Thoracic aorta (tissue), 2 donors: Measurements from ENCODE around the gene ATP1A2. TPM values are rescaled to one million over a fixed set of nuclear protein-coding genes. Genes with fewer than 3 reads are reported as not detected.
A peak's percentile ranks its signal among the peaks of the same experiment; 100 is the strongest.

Experiments
- ATAC-seq: fragments of 150-250 bp; one replicate; pipeline ENCODE4 v1.8.0; 2017; ENCODE audit warnings: low read depth; ENCODE audit not compliant: insufficient number of reproducible peaks, low FRiP score
- DNase-seq: peaks from one replicate; pipeline ENCODE4 v3.0.0-alpha.2; 2020; ENCODE audit warnings: low spot score
- H3K27ac ChIP-seq, 2 donors: fragments of 200-600 bp; sonication (generic); 1 replicate in 1 of 2; 2 replicates in 1 of 2; pipeline ENCODE4 v1.5.1; 2016; ENCODE audit warnings: mild to moderate bottlenecking in 2 of 2, moderate library complexity in 2 of 2
- H3K27me3 ChIP-seq: fragments of 200-600 bp; sonication (generic); replicated peaks from 2 replicates; pipeline ENCODE4 v1.6.0; 2016; ENCODE audit warnings: mild to moderate bottlenecking; ENCODE audit not compliant: insufficient read depth
- H3K36me3 ChIP-seq: fragments of 200-600 bp; sonication (generic); one replicate; pipeline ENCODE4 v1.5.1; 2016
- H3K4me1 ChIP-seq, 2 donors: fragments of 200-600 bp; sonication (generic); 1 replicate in 1 of 2; 2 replicates in 1 of 2; pipeline versions ENCODE4 v1.5.1 to v1.6.0; 2016; ENCODE audit warnings: low read depth in 2 of 2, mild to moderate bottlenecking in 1 of 2; ENCODE audit not compliant: control insufficient read depth in 1 of 2
- H3K4me3 ChIP-seq: fragments of 200-600 bp; sonication (generic); 2 replicates; pipeline ENCODE4 v1.5.1; 2016; ENCODE audit warnings: mild to moderate bottlenecking
- H3K9me3 ChIP-seq: fragments of 200-600 bp; sonication (generic); 2 replicates; pipeline ENCODE4 v1.5.1; 2016
- CTCF ChIP-seq: fragments of 200-600 bp; sonication (generic); IDR thresholded peaks from one replicate; pipeline ENCODE4 v1.5.1; 2019; ENCODE audit warnings: antibody characterized with exemption
- total RNA-seq, 2 donors: library from RNA; depleted of rRNA; stranded (reverse); fragments of >200 nt; gene quantifications; one replicate each; pipeline versions ENCODE4 v1.1.0 to v1.2.3, GENCODE V29; 2016

ATP1A2 gene
- total RNA-seq, 2 donors from 2014 or later, result 86.0 to 146 TPM

DNA sequence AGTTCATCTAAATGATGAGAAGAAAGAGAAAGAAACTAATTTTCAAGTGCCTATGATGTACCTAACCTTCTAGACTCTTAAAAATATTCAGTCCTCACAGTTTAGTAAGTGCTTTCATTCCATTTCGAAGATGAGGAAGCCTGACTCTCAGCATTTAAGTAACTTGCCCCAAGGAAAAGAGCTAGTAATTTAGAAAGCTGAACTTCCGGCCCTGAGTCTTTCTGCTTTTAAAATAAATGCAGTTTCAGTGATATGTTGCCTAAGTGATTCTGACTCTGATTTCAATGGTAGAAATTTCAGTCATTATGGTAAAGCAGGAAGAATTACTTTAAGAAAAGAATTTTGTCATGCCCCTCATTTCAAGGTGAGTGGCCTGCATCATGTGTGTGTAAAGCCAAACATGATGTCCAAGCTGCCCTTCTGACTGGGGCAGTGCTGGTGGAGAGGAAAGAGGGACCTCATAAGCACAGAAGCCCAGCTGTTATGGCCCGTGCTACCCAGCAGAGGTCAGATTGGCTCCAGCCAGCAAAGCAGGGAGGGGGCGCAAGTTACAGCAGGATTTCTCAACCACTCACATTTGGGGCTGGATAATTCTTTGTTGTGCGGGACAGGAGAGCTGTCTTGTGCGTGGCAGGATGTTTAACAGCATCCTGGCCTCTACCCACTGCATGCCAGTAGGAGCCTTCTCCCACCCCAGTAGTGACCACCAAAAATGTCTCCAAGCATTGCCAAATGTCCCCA is 46.6 kb downstream of the ATP1A2 start:
- Histone ChIP-seq H3K27me3 (no peaks in the 10 kb centered on the region), H3K4me3 (no peak overlapping the region), H3K27ac (no peak overlapping the region), H3K9me3 (no peaks in the 10 kb centered on the region), H3K36me3 (no peaks in the 10 kb centered on the region), H3K4me1 (peaks cover 3 to 29% of the 10 kb centered on the region in 2 donors)
- ATAC-seq (no peak), DNase-seq (no peak)
- peak; percentile 33 for TF ChIP-seq CTCF

- H3K27me3 ChIP-seq, result no peaks in the 10 kb centered on the region
- DNase-seq, result no peak
- no peaks in the 10 kb centered on the region for H3K9me3 ChIP-seq
- ATAC-seq, result no peak
- TF ChIP-seq CTCF, result no peak
- peaks cover 2 to 21% of the 10 kb centered on the region in 2 donors for H3K4me1 ChIP-seq
- H3K27ac ChIP-seq, result no peak overlapping the region
- no peaks in the 10 kb centered on the region for H3K36me3 ChIP-seq
- no peak overlapping the region for H3K4me3 ChIP-seq
These were observed 47.4 kb downstream of the ATP1A2 start for GRCh38 chr1:160162931-160163330.

DNA sequence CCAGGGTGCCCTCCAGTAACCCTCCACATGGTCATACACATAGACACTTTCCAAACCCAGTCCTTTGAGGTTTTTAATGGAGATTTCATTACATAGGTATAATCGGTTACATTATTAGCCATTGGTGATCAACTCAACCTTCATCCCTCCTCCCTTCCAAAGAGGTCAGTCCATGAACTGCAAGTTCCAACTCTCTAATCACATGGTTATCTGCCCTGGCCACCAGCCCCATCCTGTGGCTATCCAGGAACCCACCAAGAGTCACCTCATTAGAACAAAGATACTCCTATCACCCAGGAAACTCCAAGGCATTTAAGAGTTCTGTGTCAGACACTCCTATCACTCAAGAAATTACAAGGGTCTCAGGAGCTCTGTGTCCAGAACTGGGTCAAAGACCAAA is 48.1 kb downstream of the ATP1A2 start:
- DNase-seq (no peak), ATAC-seq (no peak)
- Histone ChIP-seq H3K9me3 (no peaks in the 10 kb centered on the region), H3K4me1 (peaks cover 0 to 15% of the 10 kb centered on the region in 2 donors), H3K27ac (no peak overlapping the region), H3K36me3 (no peaks in the 10 kb centered on the region), H3K27me3 (no peaks in the 10 kb centered on the region), H3K4me3 (no peak overlapping the region)
- no peak for TF ChIP-seq CTCF

- Histone ChIP-seq H3K4me1 (peaks cover 0 to 15% of the 10 kb centered on the region in 2 donors), H3K27me3 (no peaks in the 10 kb centered on the region), H3K4me3 (no peak overlapping the region), H3K27ac (no peak overlapping the region), H3K9me3 (no peaks in the 10 kb centered on the region), H3K36me3 (no peaks in the 10 kb centered on the region)
- no peak for TF ChIP-seq CTCF
- no peak for DNase-seq
- no peak for ATAC-seq
These were observed 48.6 kb downstream of the ATP1A2 start for GRCh38 chr1:160164121-160164520.

DNA sequence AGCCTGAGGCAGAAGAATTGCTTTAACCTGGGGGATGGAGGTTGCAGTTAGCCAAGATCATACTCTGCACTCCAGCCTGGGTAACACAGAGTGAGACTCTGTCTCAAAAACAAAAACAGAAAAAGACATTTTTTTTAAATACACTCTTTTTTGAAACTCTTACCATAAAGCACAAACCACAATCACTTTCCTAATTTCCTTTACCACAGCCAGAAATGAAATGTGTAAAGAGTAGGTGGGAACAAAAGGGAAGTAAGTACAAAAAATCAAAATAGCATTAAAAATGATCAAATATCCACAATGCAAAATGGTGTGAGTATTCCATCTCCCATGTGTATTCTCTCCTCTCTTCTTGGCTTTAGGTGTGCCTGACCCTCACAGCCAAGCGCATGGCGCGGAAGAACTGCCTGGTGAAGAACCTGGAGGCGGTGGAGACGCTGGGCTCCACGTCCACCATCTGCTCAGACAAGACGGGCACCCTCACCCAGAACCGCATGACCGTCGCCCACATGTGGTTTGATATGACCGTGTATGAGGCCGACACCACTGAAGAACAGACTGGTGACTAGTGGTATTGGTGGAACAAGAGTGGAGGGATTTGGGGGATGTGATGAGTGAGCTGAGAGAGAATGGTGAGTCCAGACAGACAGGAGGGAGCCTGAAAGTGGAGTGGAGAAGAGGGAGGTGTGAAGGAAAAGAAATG is 50.8 kb downstream of the ATP1A2 start:
- DNase-seq (no peak), ATAC-seq (no peak)
- no peak for TF ChIP-seq CTCF
- Histone ChIP-seq H3K4me3 (no peak overlapping the region), H3K4me1 (peaks cover 0 to 9% of the 10 kb centered on the region in 2 donors), H3K36me3 (no peaks in the 10 kb centered on the region), H3K9me3 (no peaks in the 10 kb centered on the region), H3K27me3 (no peaks in the 10 kb centered on the region), H3K27ac (no peak overlapping the region)
